MCF 10A (cell line): ENCODE data around the gene OTUD5. TPM values are rescaled to one million over a fixed set of nuclear protein-coding genes. Genes with fewer than 3 reads are reported as not detected.
A peak's percentile ranks its signal among the peaks of the same experiment; 100 is the strongest.

Source experiments
- BruUV-seq: library from RNA; stranded (reverse); fragments of 400-500 nt; replicated peaks from 2 replicates; lab custom pipeline; 2021; lab: Mats Ljungman, UMichigan
- CTCF ChIA-PET: fragments of 300-600 bp; sonication (Branson Sonifier 250); formaldehyde crosslinking; extraction: SDS; loops from one replicate; lab custom pipeline; 2021; ENCODE audit warnings: antibody characterized with exemption, inconsistent platforms; lab: Yijun Ruan, JAX
- POLR2A ChIA-PET: fragments of 300-600, 350-650 bp; sonication (Branson Sonifier 250); formaldehyde crosslinking; extraction: SDS; loops from one replicate; lab custom pipeline; 2020; ENCODE audit warnings: antibody characterized with exemption, inconsistent platforms; lab: Yijun Ruan, JAX
- DNase-seq: peaks from one replicate; pipeline ENCODE4 v3.0.0-alpha.2; 2018; ENCODE audit not compliant: unreplicated experiment
- H3K27ac Mint-ChIP-seq: one replicate; pipeline ENCODE4 v1.8.0; 2022; ENCODE audit warnings: mild to moderate bottlenecking, low read depth, mixed read lengths; ENCODE audit not compliant: unreplicated experiment
- H3K27me3 Mint-ChIP-seq: one replicate; pipeline ENCODE4 v1.8.0; 2022; ENCODE audit warnings: mixed read lengths; ENCODE audit not compliant: insufficient read depth, unreplicated experiment
- H3K36me3 Mint-ChIP-seq: one replicate; pipeline ENCODE4 v1.8.0; 2022; ENCODE audit warnings: mild to moderate bottlenecking, moderate library complexity, mixed read lengths; ENCODE audit not compliant: insufficient read depth, unreplicated experiment
- H3K4me1 Mint-ChIP-seq: one replicate; pipeline ENCODE4 v1.8.0; 2022; ENCODE audit warnings: mixed read lengths; ENCODE audit not compliant: insufficient read depth, unreplicated experiment
- H3K4me3 Mint-ChIP-seq: one replicate; pipeline ENCODE4 v1.8.0; 2022; ENCODE audit warnings: mild to moderate bottlenecking, moderate library complexity, mixed read lengths; ENCODE audit not compliant: unreplicated experiment
- H3K9me3 Mint-ChIP-seq: one replicate; pipeline ENCODE4 v1.8.0; 2022; ENCODE audit warnings: mixed read lengths; ENCODE audit not compliant: unreplicated experiment
- intact Hi-C: fragments of 100-400 bp; cut with micrococcal nuclease; formaldehyde crosslinking; loops from 2 replicates; pipeline ENCODE4 v1.14.1; 2022
- total RNA-seq: library from RNA; stranded (reverse); gene quantifications from 2 replicates; pipeline ENCODE4 v1.2.3, GENCODE V29; 2022
- TF ChIP-seq, protein P1 (sequence below): fragments of 200-600 bp; IDR thresholded peaks from one replicate; pipeline ENCODE4 v1.8.0; 2022; ENCODE audit warnings: antibody characterized with exemption, mild to moderate bottlenecking; ENCODE audit not compliant: unreplicated experiment

OTUD5 gene
- total RNA-seq, 1 experiment from 2014 or later, result 38.7 TPM

DNA sequence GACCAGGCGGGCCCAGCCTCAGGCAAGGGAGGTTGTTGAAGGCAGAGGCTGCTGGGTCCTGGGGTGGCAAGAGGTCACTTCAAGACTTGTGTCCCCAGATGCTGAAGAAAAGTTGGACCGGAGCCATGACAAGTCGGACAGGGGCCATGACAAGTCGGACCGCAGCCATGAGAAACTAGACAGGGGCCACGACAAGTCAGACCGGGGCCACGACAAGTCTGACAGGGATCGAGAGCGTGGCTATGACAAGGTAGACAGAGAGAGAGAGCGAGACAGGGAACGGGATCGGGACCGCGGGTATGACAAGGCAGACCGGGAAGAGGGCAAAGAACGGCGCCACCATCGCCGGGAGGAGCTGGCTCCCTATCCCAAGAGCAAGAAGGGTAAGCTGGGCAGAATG is 55.3 kb downstream of the OTUD5 start:
- H3K27ac Mint-ChIP-seq, result no peak overlapping the region

GRCh38 chrX:48901069-48901468 is 56.3 kb downstream of the OTUD5 start:
- Mint-ChIP-seq H3K36me3 (peaks cover 38% of the 10 kb centered on the region), H3K4me1 (no peaks in the 10 kb centered on the region), H3K9me3 (no peaks in the 10 kb centered on the region), H3K27me3 (no peaks in the 10 kb centered on the region), H3K27ac (no peak overlapping the region), H3K4me3 (no peak overlapping the region)
- ChIA-PET CTCF (interaction anchor here (0.5 to 1.4 kb wide), 3 partner anchors 11 to 94 kb away, joined by 3 to 5 read pairs (median 3); partner anchors contain the start of gene SLC35A2), POLR2A (no interaction called here)
- TF ChIP-seq, protein P1, sequence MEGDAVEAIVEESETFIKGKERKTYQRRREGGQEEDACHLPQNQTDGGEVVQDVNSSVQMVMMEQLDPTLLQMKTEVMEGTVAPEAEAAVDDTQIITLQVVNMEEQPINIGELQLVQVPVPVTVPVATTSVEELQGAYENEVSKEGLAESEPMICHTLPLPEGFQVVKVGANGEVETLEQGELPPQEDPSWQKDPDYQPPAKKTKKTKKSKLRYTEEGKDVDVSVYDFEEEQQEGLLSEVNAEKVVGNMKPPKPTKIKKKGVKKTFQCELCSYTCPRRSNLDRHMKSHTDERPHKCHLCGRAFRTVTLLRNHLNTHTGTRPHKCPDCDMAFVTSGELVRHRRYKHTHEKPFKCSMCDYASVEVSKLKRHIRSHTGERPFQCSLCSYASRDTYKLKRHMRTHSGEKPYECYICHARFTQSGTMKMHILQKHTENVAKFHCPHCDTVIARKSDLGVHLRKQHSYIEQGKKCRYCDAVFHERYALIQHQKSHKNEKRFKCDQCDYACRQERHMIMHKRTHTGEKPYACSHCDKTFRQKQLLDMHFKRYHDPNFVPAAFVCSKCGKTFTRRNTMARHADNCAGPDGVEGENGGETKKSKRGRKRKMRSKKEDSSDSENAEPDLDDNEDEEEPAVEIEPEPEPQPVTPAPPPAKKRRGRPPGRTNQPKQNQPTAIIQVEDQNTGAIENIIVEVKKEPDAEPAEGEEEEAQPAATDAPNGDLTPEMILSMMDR, result no peak
- no peak for DNase-seq
- intact Hi-C loops, result no loop called here
- no TSS peak for BruUV-seq

More for the DNA sequence above, 55.3 kb downstream of the OTUD5 start:
- H3K9me3 Mint-ChIP-seq, result no peaks in the 10 kb centered on the region
- ChIA-PET CTCF (interaction anchor here (0.7 kb wide), 1 partner anchor 18 kb away, joined by 3 read pairs; no protein-coding TSS in a partner anchor), POLR2A (interaction anchor here (1.5 kb wide), 1 partner anchor 11 kb away, joined by 5 read pairs; no protein-coding TSS in a partner anchor)
- DNase-seq, result no peak
- TF ChIP-seq, protein P1, result no peak
- no peak overlapping the region for H3K4me3 Mint-ChIP-seq
- BruUV-seq, result TSS peak; percentile 50
- no peaks in the 10 kb centered on the region for H3K4me1 Mint-ChIP-seq
- intact Hi-C loops, result no loop called here
- no peaks in the 10 kb centered on the region for H3K27me3 Mint-ChIP-seq
- H3K36me3 Mint-ChIP-seq, result peaks cover 45% of the 10 kb centered on the region

- no TSS peak for BruUV-seq
- intact Hi-C loops, result no loop called here
- peak overlapping the region; percentile 82 for H3K4me3 Mint-ChIP-seq
Measured at GRCh38 chrX:48899078-48899410, 58.4 kb downstream of the OTUD5 start.

DNA sequence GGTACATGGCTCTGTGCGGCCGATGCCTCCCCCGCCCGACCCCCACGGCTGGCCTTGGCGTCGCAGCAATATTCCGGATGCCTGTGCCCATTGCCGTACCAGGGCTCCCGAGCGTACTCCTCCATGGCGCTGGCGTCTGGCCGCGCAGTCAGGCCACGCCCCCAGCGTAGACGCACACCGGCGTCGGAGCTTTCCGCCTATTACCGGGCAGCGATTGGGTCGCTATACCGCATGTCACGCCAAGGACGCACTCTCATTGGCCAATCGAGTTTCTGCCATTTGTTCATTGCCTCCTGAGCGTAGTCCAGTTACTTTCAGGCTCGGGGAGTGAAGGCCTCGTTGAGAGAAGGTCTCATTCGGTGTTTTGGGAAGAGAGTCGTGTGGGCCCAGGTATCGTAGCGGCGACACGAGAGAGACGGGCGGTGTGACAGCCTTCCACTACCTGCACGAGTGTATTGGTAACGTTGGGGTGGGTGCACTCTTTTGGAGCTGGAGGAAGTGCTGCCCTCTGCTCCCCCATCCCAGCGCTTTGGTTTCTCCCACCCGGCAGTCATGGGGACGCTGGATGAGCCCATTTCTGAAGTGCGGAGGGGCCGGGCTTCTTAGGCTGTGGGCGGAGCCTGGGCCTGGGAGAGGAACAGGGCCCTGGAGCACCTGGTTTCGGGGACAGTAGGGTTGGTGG is 59.6 kb downstream of the OTUD5 start, which contains the start of the genes PQBP1 and TIMM17B:
Gene PQBP1, plus strand, starts transcription at position 306 of the 682 bp plus-strand sequence. CDS start 580 bp downstream, outside the sequence.
Gene TIMM17B, minus strand, starts transcription at position 144 of the 682 bp plus-strand sequence. Its CDS starts 19 bp downstream, at position 125.
- POLR2A ChIA-PET, result interaction anchor here (0.6 to 3.9 kb wide), 22 partner anchors 8 to 323 kb away, joined by 3 to 57 read pairs (median 4); partner anchors contain the start of genes HDAC6, OTUD5, RBM3 and SLC35A2
- CTCF ChIA-PET, result interaction anchor here (0.6 to 1.4 kb wide), 3 partner anchors 14 to 24 kb away, joined by 3 to 6 read pairs (median 4); partner anchors contain the start of gene SLC35A2
- peak within 1 kb of the TSS; percentile 82 for H3K4me3 Mint-ChIP-seq
- peaks cover 31% of the 10 kb centered on the region for H3K36me3 Mint-ChIP-seq
- peaks cover 7% of the 10 kb centered on the region for H3K9me3 Mint-ChIP-seq
- H3K27me3 Mint-ChIP-seq, result no peaks in the 10 kb centered on the region
- TF ChIP-seq, protein P1, result no peak
- no peaks in the 10 kb centered on the region for H3K4me1 Mint-ChIP-seq
- DNase-seq, result peak; percentile 95
- no TSS peak for BruUV-seq
- intact Hi-C loops, result loop anchor here (1.0 kb wide), 1 partner anchor 42 kb away; no protein-coding TSS in a partner anchor
- H3K27ac Mint-ChIP-seq, result peak within 1 kb of the TSS; percentile 96

More at GRCh38 chrX:48899078-48899410, 58.4 kb downstream of the OTUD5 start:
- peaks cover 28% of the 10 kb centered on the region for H3K36me3 Mint-ChIP-seq
- TF ChIP-seq, protein P1, result no peak
- DNase-seq, result no peak
- no peaks in the 10 kb centered on the region for H3K27me3 Mint-ChIP-seq
- CTCF ChIA-PET, result interaction anchor here (0.6 to 1.1 kb wide), 2 partner anchors 17 to 46 kb away, joined by 3 read pairs; no protein-coding TSS in a partner anchor
- H3K9me3 Mint-ChIP-seq, result peaks cover 7% of the 10 kb centered on the region
- H3K27ac Mint-ChIP-seq, result peak overlapping the region; percentile 96
- POLR2A ChIA-PET, result interaction anchor here (0.6 to 3.9 kb wide), 4 partner anchors 12 to 268 kb away, joined by 3 to 57 read pairs (median 10); partner anchors contain the start of genes HDAC6 and SLC35A2
- no peaks in the 10 kb centered on the region for H3K4me1 Mint-ChIP-seq
